Mucosa of stomach (tissue), 1 donor: ENCODE results near the gene CCDC88B.
"Not testable (repeated sequence)": the region's sequence is repeated elsewhere in the genome, so short reads cannot be mapped to it uniquely, and the experiment has no call there.

Experiments used
- H3K27me3 ChIP-seq: one replicate; pipeline ENCODE4 v1.7.0; 2013; ENCODE audit warnings: mild to moderate bottlenecking, low read length; ENCODE audit not compliant: control insufficient read depth, insufficient read depth
- H3K36me3 ChIP-seq: one replicate; pipeline ENCODE4 v1.7.0; 2013; ENCODE audit warnings: low read length; ENCODE audit not compliant: control insufficient read depth, insufficient read depth
- H3K4me1 ChIP-seq: one replicate; pipeline ENCODE4 v1.7.0; 2013; ENCODE audit warnings: mild to moderate bottlenecking, low read length; ENCODE audit not compliant: control insufficient read depth, insufficient read depth
- H3K4me3 ChIP-seq: one replicate; pipeline ENCODE4 v1.7.0; 2013; ENCODE audit warnings: low read length
- H3K9ac ChIP-seq: one replicate; pipeline ENCODE4 v1.7.0; 2013; ENCODE audit warnings: mild to moderate bottlenecking, low read length, moderate library complexity
- H3K9me3 ChIP-seq: one replicate; pipeline ENCODE4 v1.7.0; 2013; ENCODE audit warnings: mild to moderate bottlenecking, low read length, moderate library complexity; ENCODE audit not compliant: control insufficient read depth
- donor health status: Pancreatic carcinoma.

CCDC88B gene

DNA sequence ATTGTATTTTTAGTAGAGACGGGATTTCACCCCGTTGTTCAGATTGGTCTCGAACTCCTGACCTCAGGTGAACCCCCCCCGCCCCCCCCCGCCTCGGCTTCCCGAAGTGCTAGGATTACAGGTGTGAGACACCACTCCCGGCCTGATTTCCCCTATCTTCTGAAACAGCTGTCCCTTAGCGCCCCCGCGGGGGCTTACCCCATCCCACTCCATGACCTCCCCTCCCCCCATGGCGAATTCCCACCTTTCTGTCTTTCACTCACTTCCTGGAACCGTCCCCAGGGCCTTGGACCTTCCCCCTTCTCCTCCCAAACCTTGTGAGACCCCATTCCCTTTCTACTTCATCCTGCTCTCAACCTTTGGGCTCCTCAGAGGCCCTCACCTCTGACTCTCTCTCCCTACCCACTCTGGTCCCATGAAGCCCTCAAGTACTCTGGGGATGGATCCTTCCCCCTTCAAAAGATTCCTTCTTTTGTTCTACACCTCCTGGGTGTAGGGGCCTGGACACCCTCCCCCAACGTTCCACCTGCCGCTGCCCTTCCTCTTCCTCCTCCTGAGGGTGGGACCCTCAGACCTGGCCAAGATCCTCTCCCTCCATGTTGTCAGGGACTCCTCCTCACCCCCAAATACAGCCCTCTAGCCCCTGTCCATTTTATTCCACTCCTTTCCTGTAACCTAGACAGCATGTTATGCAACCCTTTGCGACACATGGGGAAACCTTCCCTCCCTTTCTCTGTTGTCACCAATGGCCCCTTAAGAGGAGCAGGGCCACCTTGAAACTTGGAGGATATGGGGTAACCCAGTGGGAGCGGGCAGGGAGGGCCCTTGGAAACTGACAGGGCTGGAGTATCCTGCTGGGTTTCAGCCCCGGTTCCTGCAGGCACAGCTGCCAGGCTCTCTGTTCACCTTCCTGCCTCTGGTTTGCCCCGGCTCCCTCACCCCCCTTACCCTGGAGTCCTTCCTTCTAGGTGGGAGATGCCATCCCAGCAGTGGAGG, 20.9 kb upstream of the CCDC88B start:
- H3K9me3 ChIP-seq: no peaks in the 10 kb centered on the region
- peak overlapping the region; percentile 75 for H3K4me3 ChIP-seq
- no peaks in the 10 kb centered on the region for H3K27me3 ChIP-seq
- H3K9ac ChIP-seq: peak overlapping the region; percentile 86
- H3K36me3 ChIP-seq: peaks cover 19% of the 10 kb centered on the region
- H3K4me1 ChIP-seq: peaks cover 47% of the 10 kb centered on the region

DNA sequence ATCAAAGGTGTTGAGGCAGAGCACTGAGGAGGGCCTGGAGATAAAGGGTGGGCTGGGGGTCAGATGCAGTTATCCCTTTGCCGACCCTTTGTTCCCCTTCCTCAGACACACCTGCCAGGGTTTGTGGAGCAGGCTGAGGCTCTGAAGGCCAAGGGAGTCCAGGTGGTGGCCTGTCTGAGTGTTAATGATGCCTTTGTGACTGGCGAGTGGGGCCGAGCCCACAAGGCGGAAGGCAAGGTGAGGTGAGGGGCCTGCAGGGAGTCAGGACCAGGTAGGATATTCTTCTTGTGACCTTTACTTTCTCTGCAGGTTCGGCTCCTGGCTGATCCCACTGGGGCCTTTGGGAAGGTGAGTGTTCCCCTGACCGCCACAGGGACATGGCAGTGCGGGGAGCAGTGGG, 19.4 kb upstream of the CCDC88B start:
- peaks cover 47% of the 10 kb centered on the region for H3K4me1 ChIP-seq
- H3K27me3 ChIP-seq: no peaks in the 10 kb centered on the region
- H3K36me3 ChIP-seq: peaks cover 6% of the 10 kb centered on the region
- no peak overlapping the region for H3K4me3 ChIP-seq
- H3K9me3 ChIP-seq: no peaks in the 10 kb centered on the region
- H3K9ac ChIP-seq: peak overlapping the region; percentile 54

DNA sequence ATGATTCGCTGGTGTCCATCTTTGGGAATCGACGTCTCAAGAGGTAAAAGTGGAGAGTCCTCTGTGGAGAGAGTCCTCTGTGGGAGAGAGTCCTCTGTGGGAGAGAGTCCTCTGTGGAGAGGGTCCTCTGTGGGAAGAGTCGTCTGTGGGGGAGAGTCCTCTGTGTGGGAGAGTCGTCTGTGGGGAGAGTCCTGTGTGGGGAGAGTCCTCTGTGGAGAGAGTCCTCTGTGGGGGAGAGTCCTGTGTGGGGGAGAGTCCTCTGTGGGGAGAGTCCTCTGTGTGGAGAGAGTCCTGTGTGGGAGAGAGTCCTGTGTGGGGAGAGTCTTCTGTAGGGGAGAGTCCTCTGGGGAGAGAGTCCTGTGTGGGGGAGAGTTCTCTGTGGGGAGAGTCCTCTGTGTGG, 19.0 kb upstream of the CCDC88B start:
- H3K4me1 ChIP-seq: peaks cover 45% of the 10 kb centered on the region
- H3K36me3 ChIP-seq: peaks cover 6% of the 10 kb centered on the region
- no peaks in the 10 kb centered on the region for H3K27me3 ChIP-seq
- no peak overlapping the region for H3K4me3 ChIP-seq
- peak overlapping the region; percentile 54 for H3K9ac ChIP-seq
- H3K9me3 ChIP-seq: no peaks in the 10 kb centered on the region

DNA sequence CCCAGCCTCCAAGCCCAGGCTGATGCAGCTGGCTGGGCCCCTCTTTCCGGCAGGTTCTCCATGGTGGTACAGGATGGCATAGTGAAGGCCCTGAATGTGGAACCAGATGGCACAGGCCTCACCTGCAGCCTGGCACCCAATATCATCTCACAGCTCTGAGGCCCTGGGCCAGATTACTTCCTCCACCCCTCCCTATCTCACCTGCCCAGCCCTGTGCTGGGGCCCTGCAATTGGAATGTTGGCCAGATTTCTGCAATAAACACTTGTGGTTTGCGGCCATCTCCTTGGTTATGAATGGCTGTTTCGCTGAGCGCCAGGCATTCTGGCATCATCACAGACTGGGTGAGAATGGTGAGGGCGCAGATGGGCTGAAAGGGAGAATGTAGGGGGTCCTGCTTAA, 18.5 kb upstream of the CCDC88B start:
- Histone ChIP-seq H3K9me3 (no peaks in the 10 kb centered on the region), H3K9ac (peak overlapping the region; percentile 54), H3K36me3 (peaks cover 6% of the 10 kb centered on the region), H3K4me3 (no peak overlapping the region), H3K27me3 (no peaks in the 10 kb centered on the region), H3K4me1 (peaks cover 41% of the 10 kb centered on the region)

DNA sequence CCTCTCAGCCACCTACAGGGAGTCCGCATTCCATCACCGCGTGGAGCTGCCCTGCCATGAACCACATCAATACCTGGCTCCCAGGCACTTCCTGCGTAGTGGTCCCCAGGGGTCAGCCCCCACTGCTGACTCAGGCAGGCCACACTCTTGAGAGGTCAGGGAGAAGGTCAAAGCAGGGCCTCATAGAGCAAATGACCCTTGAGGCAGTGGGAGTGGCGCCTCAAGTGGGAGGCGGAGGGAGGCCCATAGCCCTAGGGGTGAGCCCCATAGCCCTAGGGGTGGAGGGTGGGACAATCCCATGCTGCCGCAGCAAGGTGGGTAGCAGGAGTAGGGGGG, 17.1 kb upstream of the CCDC88B start:
- Histone ChIP-seq H3K4me3 (no peak overlapping the region), H3K36me3 (peaks cover 6% of the 10 kb centered on the region), H3K9me3 (no peaks in the 10 kb centered on the region), H3K9ac (peak overlapping the region; percentile 4), H3K27me3 (no peaks in the 10 kb centered on the region), H3K4me1 (peaks cover 41% of the 10 kb centered on the region)

DNA sequence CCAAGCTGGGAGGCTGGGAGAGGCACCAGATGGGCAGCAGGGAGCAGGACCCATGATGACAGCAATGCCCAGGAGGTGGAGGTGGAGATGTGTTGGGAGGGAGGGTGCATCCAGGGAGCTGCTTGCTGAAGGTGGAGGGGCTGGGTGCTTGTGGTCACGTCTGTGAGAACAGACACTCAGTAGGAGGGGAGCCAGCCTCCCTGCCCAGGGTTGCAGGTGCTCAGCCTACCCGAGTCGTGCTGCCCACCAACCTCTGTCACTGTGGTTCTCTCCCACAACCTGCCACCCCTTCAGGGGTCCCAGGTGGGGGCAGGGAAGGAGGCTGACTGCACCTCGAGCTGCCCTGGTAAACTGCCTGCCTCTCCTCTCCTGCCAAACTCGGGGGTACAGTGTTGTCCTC, 16.6 kb upstream of the CCDC88B start:
- Histone ChIP-seq H3K9ac (peak overlapping the region; percentile 4), H3K36me3 (peaks cover 6% of the 10 kb centered on the region), H3K27me3 (no peaks in the 10 kb centered on the region), H3K4me3 (no peak overlapping the region), H3K4me1 (peaks cover 41% of the 10 kb centered on the region), H3K9me3 (no peaks in the 10 kb centered on the region)

DNA sequence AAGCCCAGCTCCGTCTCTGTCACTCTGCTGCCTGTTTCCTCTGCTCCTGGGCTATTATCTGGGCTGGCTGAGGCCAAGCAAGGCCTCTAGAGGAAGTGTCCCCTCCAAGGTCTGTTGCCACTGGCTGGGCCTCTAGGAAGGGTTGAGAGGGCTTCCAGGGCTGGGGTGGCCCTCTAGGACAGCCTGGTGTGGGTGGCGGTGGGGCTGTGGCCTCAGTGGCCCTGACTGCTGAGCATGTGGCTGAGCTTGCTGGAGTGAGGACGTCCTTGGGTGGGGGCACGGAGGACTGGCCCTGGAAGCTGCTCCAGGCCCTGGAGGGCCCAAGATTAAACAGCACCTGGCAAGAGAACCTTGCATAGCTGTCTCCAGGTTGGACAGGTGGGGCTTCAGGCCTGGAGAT, 16.0 kb upstream of the CCDC88B start:
- not testable (repeated sequence) for H3K4me3 ChIP-seq, H3K36me3 ChIP-seq, H3K27me3 ChIP-seq, H3K9ac ChIP-seq, H3K9me3 ChIP-seq
- H3K4me1 ChIP-seq: peaks cover 39% of the 10 kb centered on the region

DNA sequence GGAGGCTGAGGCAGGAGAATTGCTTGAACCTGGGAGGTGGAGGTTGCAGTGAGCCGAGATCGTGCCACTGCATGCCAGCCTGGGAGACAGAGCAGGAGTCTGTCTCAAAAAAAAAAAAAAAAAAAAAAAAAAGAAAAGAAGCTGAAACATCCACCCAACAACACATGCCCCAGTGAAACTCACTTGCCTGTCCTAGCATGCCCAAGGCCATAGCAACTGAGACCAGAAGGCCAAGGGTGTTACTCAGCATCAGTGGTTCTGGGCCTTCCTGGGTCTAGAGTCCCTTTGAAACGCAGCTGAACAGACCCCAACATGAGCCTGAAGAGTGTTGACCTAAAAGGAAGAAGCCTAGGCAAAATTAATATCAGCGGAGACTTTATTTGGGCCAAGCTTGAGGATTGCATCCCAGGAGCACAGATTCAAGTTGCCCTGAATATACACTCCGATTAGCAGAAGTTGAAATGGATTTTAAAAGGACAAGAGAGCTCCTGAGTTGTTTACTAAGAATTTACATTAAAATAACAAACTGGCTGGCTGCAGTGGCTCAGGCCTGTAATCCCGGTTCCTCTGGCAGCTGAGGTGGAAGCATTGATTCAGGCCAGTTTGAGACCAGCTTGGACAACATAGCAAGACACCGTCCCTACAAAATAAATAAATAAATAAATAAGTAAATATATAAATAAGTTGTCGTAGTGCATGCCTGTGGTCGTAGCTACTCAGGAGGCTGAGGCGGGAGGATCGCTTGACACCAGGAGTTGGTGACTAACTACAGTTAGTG, 15.1 kb upstream of the CCDC88B start:
- H3K9ac ChIP-seq: no peak overlapping the region
- peaks cover 39% of the 10 kb centered on the region for H3K4me1 ChIP-seq
- H3K4me3 ChIP-seq: no peak overlapping the region

DNA sequence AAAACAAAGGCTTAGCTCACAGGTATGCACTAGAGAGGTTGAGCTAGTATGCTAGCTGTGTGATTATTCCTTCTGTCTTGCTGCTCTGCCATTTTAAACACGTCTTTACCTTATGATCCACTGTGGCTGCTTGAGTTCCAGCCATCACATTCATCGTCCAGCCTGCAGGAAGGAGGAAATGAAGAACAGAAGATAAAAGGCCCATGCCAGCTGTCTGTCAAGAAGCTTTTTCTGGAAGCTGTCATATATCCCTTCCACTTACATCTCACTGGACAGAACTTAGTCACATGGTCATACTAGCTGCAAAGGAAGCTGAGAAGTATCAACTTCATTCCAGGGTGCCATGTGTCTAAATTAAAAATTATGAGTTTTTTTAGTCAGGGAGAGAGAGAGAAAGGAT, 12.6 kb upstream of the CCDC88B start:
- H3K9ac ChIP-seq: no peak overlapping the region
- peaks cover 34% of the 10 kb centered on the region for H3K4me1 ChIP-seq
- no peak overlapping the region for H3K4me3 ChIP-seq
- H3K27me3 ChIP-seq: no peaks in the 10 kb centered on the region
- H3K9me3 ChIP-seq: no peaks in the 10 kb centered on the region
- peaks cover 3% of the 10 kb centered on the region for H3K36me3 ChIP-seq

More for the DNA sequence above, 15.1 kb upstream of the CCDC88B start:
- H3K27me3 ChIP-seq: no peaks in the 10 kb centered on the region
- H3K36me3 ChIP-seq: peaks cover 6% of the 10 kb centered on the region
- H3K9me3 ChIP-seq: no peaks in the 10 kb centered on the region

DNA sequence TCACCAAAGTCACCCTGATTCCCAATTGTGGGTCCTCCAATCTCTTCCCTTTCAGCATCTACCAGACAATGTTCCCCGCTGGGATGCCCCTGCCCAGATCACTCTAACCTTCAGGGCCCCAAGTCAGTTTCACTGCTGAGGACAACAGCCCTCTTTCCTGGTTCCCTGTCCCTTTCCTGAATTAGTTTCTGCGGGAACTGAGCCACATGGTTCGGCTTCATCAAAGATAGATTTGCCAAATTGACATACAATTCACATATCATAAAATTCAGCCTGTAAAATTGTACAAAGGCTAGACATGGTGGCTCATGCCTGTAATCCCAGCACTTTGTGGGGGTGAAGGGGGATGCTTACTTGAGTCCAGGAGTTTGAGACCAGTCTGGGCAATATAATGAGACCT, 12.0 kb upstream of the CCDC88B start:
- Histone ChIP-seq H3K9ac (no peak overlapping the region), H3K9me3 (no peaks in the 10 kb centered on the region), H3K4me1 (peaks cover 29% of the 10 kb centered on the region)

DNA sequence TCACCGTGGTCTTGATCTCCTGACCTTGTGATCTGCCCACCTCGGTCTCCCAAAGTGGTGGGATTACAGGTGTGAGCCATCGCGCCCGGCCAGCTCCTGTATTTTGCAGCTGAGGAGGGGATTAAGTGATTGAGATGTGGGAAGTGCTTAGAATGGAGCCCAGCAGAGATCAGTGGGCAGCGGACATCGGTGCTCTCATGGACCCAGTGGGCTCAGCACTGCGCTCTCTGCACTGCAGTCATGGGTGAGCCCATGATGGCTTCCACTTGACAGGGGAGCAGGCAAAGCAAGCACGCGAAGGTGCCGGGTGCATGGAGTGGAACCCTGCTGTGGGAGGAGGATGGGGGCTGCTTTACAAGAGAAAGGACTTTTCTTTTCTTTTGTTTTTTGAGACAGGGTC, 9.1 kb upstream of the CCDC88B start:
- peaks cover 38% of the 10 kb centered on the region for H3K4me1 ChIP-seq
- no peak overlapping the region for H3K9ac ChIP-seq
- H3K9me3 ChIP-seq: no peaks in the 10 kb centered on the region
- no peak overlapping the region for H3K4me3 ChIP-seq
- no peaks in the 10 kb centered on the region for H3K36me3 ChIP-seq
- H3K27me3 ChIP-seq: no peaks in the 10 kb centered on the region

More for the DNA sequence above, 12.0 kb upstream of the CCDC88B start:
- Histone ChIP-seq H3K27me3 (no peaks in the 10 kb centered on the region), H3K4me3 (no peak overlapping the region), H3K36me3 (no peaks in the 10 kb centered on the region)
